ENCODE results near the gene SPACDR. TPM values are rescaled to one million over a fixed set of nuclear protein-coding genes. Genes with fewer than 3 reads are reported as not detected.

SPACDR gene
- total RNA-seq, 1 experiment from 2014 or later, result not detected

GRCh38 chr7:100431286-100431735 lies 32.7 kb downstream of the SPACDR start:
- Histone ChIP-seq H2AFZ (ENCODE audit: low read length) (no peak overlapping the region), H3K23ac (ENCODE audit: insufficient read length, low read depth, low read length) (no peak overlapping the region), H3T11ph (ENCODE audit: low read length) (no peak overlapping the region), H4K5ac (ENCODE audit: insufficient read length, low read depth, low read length) (no peak overlapping the region), H2BK15ac (ENCODE audit: low read depth, low read length) (no peak overlapping the region), H3K4me1 (ENCODE audit: insufficient read depth, low read length) (no peaks in the 10 kb centered on the region), H4K91ac (ENCODE audit: insufficient read length, low read depth, low read length) (no peak overlapping the region), H3K27me3 (ENCODE audit: insufficient read depth, low read length) (no peaks in the 10 kb centered on the region), H3K79me2 (ENCODE audit: insufficient read depth, low read length) (no peaks in the 10 kb centered on the region; the same call in 1 of the 2 replicates), H3K18ac (ENCODE audit: insufficient read length, low read depth, low read length) (no peak overlapping the region), H3K9me3 (ENCODE audit: control insufficient read depth, low read depth, low read length) (no peaks in the 10 kb centered on the region), H2BK12ac (ENCODE audit: insufficient read length, low read depth, low read length) (no peak overlapping the region), H2BK5ac (ENCODE audit: insufficient read length, low read length) (no peak overlapping the region), H3K14ac (ENCODE audit: insufficient read depth, low read length) (no peak overlapping the region; the same call in 1 of the 2 replicates), H2BK20ac (ENCODE audit: low read depth, low read length, poor library complexity, severe bottlenecking) (no peak overlapping the region), H3K4ac (ENCODE audit: low read depth, low read length) (no peak overlapping the region), H3K56ac (ENCODE audit: insufficient read length, low read depth, low read length) (no peak overlapping the region), H2BK120ac (ENCODE audit: low read depth, low read length, poor library complexity, severe bottlenecking) (no peak overlapping the region), H4K20me1 (ENCODE audit: control insufficient read depth, insufficient read depth, insufficient read length) (no peaks in the 10 kb centered on the region), H3K4me2 (ENCODE audit: insufficient read depth, insufficient read length, low read length) (peak overlapping the region; percentile 71), H3K9ac (ENCODE audit: extremely low read depth, insufficient read length, low read length) (no peak overlapping the region), H3K23me2 (ENCODE audit: insufficient read length, low read depth, low read length, poor library complexity, severe bottlenecking) (peaks cover 11% of the 10 kb centered on the region), H3K27ac (ENCODE audit: insufficient read length, low read depth, low read length) (no peak overlapping the region), H4K8ac (replicated peaks; ENCODE audit: insufficient read length, low read depth, low read length) (no peak overlapping the region), H2AK5ac (ENCODE audit: insufficient read length, low read length) (no peak overlapping the region), H3K79me1 (ENCODE audit: insufficient read depth, low read depth, low read length, poor library complexity, severe bottlenecking) (peaks cover 3% of the 10 kb centered on the region)
- H3K27ac Mint-ChIP-seq, result peak overlapping the region in 2 of 3 experiments; percentile 52 to 84; a peak in 4 of 7 replicates
- no CpG with 5 or more reads among the region's 23 CpGs for WGBS (ENCODE audit: extremely low coverage, insufficient read length, low lambda C conversion rate)
- H3K36me3 Mint-ChIP-seq (ENCODE audit: insufficient read depth in 1 of 3, low read depth in 3 of 3), result peaks cover 37 to 53% (median 40%) of the 10 kb centered on the region in 3 experiments
- peaks cover 21% of the 10 kb centered on the region for H3K27me3 Mint-ChIP-seq (ENCODE audit: low read depth)
- H3K4me1 Mint-ChIP-seq, result peaks cover 45 to 46% of the 10 kb centered on the region in 2 experiments
- H3K4me3 Mint-ChIP-seq, result peak overlapping the region; percentile 86 to 95
- DNase-seq, result peak; percentile 28
- peaks cover 4 to 14% of the 10 kb centered on the region in 2 experiments; a peak in 3 of 5 replicates for H3K9me3 Mint-ChIP-seq
- no peak for TF ChIP-seq CTCF (conservative IDR thresholded peaks at IDR 0.05)

Measured in H9 (cell line).